H1 (cell line): Measurements from ENCODE around the gene ZNF407. TPM values are rescaled to one million over a fixed set of nuclear protein-coding genes. Genes with fewer than 3 reads are reported as not detected.

Experiments used
- CHD7 ChIP-seq: fragments of 300-600 bp; sonication (generic); IDR thresholded peaks from 2 replicates; pipeline ENCODE4 v1.7.1; 2012; ENCODE audit warnings: low read length, moderate library complexity, mild to moderate bottlenecking, inconsistent platforms; ENCODE audit not compliant: insufficient replicate concordance
- SP1 ChIP-seq: IDR thresholded peaks from 2 replicates; pipeline ENCODE4 v1.6.1; 2011; ENCODE audit warnings: low read depth, low read length
- polyA plus RNA-seq, 7 experiments: library from polyadenylated mRNA; depleted of rRNA in 3 of 7; stranded (reverse) in 5 of 7; unstranded in 2 of 7; fragments of >200 nt in 5 of 7; fragments of 200-250 nt in 2 of 7; gene quantifications; 1 replicate in 5 of 7; 2 replicates in 1 of 7; 4 replicates in 1 of 7; pipeline versions ENCODE4 v1.2.1 to v1.2.3, GENCODE V29; 2011 to 2013; ENCODE audit warnings: missing spikeins in 2 of 7, mixed read lengths in 2 of 7
- total RNA-seq: library from RNA; stranded (reverse); fragmentation: NEBNext Ultra II Directional; extraction: Animal tissue kit (Norgen Biotek cat#: 25700); gene quantifications from 2 replicates; pipeline ENCODE4 v1.2.1, GENCODE V29; 2021

The ZNF407 gene
- total and polyA plus RNA-seq, 2 of the 8 experiments (the other 6 are each of a cell fraction or from before 2014, with no cell fraction given) = 1.5 to 6.8 TPM

- no peak for TF ChIP-seq SP1
- TF ChIP-seq CHD7 = no peak
These were observed 34.6 kb downstream of the ZNF407 start (continued) for GRCh38 chr18:74632351-74632679.
